ENCODE data around the gene CCDC142.

Gene CCDC142

DNA sequence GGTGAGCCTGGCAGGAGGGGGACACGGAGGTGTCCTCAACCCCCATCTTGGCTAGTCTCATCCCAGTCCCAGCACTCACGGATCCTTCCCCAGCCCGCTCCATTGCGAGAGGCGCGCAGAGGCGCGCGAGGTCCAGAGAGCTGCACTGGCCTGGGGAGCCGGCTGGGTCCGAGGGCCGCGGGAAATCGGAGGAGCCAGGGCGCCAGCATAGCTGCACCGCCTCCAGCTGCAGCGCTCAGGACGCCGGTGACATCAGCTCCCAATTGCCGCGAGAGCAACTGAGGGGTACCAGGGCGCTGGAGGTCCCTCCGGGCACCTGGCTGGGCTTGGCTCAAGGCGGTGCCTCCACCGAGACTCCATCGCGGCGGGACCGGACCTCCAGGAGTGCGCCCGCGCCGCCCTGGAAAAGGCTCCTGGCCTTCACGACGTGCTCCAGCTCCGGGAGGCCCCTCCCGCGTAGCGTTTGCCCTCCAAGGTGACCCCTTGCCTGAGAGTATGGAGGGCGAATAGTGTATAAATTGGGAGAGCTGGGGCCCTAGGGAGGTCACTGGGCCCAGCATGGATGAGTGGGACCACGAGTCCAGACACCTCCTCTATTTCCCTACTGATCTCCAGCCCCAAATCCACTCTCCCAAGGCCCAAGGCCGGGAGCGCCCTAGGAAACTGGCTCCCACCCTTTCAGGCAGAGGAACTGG lies 46.5 kb downstream of the CCDC142 start:
- Histone ChIP-seq H3K4me3 (ENCODE audit: extremely low read depth, insufficient read depth, low read length, poor library complexity, severe bottlenecking) (no peak overlapping the region), H3K9me3 (ENCODE audit: control insufficient read depth, low read length) (no peaks in the 10 kb centered on the region), H3K4me1 (ENCODE audit: control insufficient read depth, insufficient read depth, low read length, poor library complexity, severe bottlenecking) (peaks cover 30% of the 10 kb centered on the region), H3K27ac (ENCODE audit: low read depth, low read length, severe bottlenecking) (no peak overlapping the region), H3K36me3 (ENCODE audit: control insufficient read depth, insufficient read depth, low read length) (peaks cover 52% of the 10 kb centered on the region)
- 94 to 95% methylated on average over 26 to 39 of the region's 43 CpGs for WGBS, 2 experiments (ENCODE audit: insufficient coverage in 2 of 2)

DNA sequence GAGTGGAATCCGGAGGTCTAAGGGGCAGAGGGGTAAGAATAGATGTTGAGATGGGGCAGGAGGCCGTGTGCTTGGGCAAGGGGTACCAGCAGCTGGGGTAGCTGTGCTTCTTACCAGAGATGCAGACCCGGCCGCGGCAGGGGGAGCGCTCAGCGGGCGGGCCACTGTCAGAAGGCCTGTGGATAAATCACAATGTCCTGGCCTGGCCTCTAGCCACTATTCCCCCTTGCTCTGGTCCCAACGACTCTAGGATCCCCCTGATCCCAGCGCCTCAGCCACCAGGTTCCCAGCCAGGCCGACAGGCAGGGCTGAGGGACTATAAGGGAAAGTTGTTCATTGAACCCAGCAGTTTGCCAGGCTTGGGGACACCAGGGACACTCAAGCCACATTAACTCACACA lies 52.3 kb downstream of the CCDC142 start:
- Histone ChIP-seq H3K36me3 (ENCODE audit: control insufficient read depth, insufficient read depth, low read length) (peaks cover 88% of the 10 kb centered on the region), H3K27ac (ENCODE audit: low read depth, low read length, severe bottlenecking) (no peak overlapping the region), H3K4me3 (ENCODE audit: extremely low read depth, insufficient read depth, low read length, poor library complexity, severe bottlenecking) (no peak overlapping the region), H3K9me3 (ENCODE audit: control insufficient read depth, low read length) (no peaks in the 10 kb centered on the region), H3K4me1 (ENCODE audit: control insufficient read depth, insufficient read depth, low read length, poor library complexity, severe bottlenecking) (peaks cover 8% of the 10 kb centered on the region)
- 96 to 99% methylated on average over 6 to 7 of the region's 11 CpGs for WGBS, 2 experiments (ENCODE audit: insufficient coverage in 2 of 2)

DNA sequence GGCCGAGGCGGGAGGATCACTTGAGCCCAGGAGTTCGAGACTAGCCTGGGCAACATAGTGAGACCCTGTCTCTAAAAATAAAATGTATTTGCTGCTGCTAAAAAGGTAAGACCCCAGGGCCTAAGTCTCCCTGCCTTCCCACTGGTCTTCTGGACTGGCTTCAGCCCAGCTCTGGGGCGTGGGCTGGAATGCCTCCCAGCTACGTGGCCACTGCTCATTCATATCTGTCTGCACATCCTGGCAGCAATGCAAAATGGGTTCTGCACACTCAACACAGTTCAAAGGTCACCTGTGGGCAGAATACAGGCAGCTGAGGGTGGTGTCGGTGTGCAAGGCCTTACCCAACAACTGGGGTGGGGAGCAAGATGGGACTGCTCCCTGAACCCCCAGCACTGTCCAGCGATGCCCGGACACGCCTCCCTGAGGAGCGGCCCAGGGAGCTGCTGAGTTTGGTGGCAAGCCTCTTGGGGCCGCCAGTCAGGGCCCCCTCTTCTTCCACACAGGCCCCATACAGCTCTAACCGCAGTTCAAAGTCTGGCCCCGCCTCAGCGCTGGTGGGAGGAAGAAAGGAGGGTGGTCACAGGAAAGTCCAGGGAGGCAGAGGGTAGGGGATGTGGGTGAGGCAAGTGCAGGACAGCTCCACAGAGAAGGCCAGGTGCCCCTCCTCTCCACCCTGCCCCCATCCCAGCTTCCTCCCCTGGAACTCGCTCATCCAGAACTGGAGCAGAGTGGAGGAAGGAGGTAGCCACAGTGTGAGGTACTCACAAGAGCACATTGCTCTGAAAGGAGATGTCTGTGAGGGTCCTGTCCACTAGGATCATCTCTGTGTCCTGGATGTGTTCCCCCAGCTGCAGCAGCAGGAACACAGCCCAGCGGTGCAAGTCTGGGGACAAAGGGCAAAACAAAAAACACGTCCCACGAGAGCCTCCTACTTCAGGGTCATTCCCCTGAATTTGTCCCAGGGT lies 53.0 kb downstream of the CCDC142 start:
- 91 to 96% methylated on average over 11 to 13 of the region's 18 CpGs for WGBS, 2 experiments (ENCODE audit: insufficient coverage in 2 of 2)
- no peak overlapping the region for H3K27ac ChIP-seq (ENCODE audit: low read depth, low read length, severe bottlenecking)
- peaks cover 12% of the 10 kb centered on the region for H3K4me1 ChIP-seq (ENCODE audit: control insufficient read depth, insufficient read depth, low read length, poor library complexity, severe bottlenecking)
- H3K9me3 ChIP-seq (ENCODE audit: control insufficient read depth, low read length): no peaks in the 10 kb centered on the region
- peaks cover 88% of the 10 kb centered on the region for H3K36me3 ChIP-seq (ENCODE audit: control insufficient read depth, insufficient read depth, low read length)
- no peak overlapping the region for H3K4me3 ChIP-seq (ENCODE audit: extremely low read depth, insufficient read depth, low read length, poor library complexity, severe bottlenecking)

DNA sequence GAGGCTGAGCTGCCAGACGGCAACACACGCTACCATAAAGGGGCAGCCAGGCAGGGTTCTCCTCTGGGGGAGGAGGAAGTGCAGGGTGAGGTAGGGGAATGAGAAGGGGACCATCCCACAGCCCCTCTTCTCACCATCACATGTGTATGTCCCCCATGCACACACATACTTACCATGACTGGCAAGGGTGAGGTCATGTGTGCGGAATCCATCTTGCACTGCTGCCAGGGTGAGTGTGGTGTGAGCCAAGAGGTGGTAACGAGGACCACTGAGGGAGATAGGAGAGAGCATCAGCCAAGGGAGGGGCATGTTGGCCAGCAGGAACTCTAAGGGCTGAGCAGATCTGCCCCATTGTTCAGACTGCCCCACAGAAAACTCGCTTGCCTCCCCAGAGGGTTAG lies 54.1 kb downstream of the CCDC142 start:
- H3K9me3 ChIP-seq (ENCODE audit: control insufficient read depth, low read length): no peaks in the 10 kb centered on the region
- peaks cover 16% of the 10 kb centered on the region for H3K4me1 ChIP-seq (ENCODE audit: control insufficient read depth, insufficient read depth, low read length, poor library complexity, severe bottlenecking)
- 94% methylated on average over 3 of the region's 5 CpGs for WGBS, 2 experiments (ENCODE audit: insufficient coverage in 2 of 2)
- no peak overlapping the region for H3K27ac ChIP-seq (ENCODE audit: low read depth, low read length, severe bottlenecking)
- peaks cover 84% of the 10 kb centered on the region for H3K36me3 ChIP-seq (ENCODE audit: control insufficient read depth, insufficient read depth, low read length)
- H3K4me3 ChIP-seq (ENCODE audit: extremely low read depth, insufficient read depth, low read length, poor library complexity, severe bottlenecking): no peak overlapping the region

DNA sequence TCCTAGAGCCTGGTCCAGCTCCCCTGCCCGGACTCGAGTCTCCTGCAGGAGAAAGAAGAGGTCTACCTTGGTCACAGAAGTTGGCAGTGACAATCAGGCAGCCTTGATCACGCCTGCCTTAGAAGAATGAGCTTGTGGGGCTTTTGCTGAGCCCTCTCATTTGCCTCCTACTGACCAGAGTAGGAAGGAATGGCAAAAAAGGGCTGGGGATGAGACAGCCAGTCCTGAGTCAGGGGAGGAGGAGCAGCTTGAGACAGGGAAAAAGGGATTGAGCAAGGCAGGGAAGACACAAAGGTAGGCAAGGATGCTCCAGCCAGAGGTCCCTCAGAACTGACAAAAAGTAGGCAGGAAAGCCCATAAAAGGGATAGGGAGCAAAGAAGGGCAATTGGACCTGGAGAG lies 55.2 kb downstream of the CCDC142 start:
- H3K36me3 ChIP-seq (ENCODE audit: control insufficient read depth, insufficient read depth, low read length): peaks cover 76% of the 10 kb centered on the region
- WGBS, 2 experiments (ENCODE audit: insufficient coverage in 2 of 2): 94 to 100% methylated on average over 3 of the region's 3 CpGs
- H3K4me3 ChIP-seq (ENCODE audit: extremely low read depth, insufficient read depth, low read length, poor library complexity, severe bottlenecking): no peak overlapping the region

DNA sequence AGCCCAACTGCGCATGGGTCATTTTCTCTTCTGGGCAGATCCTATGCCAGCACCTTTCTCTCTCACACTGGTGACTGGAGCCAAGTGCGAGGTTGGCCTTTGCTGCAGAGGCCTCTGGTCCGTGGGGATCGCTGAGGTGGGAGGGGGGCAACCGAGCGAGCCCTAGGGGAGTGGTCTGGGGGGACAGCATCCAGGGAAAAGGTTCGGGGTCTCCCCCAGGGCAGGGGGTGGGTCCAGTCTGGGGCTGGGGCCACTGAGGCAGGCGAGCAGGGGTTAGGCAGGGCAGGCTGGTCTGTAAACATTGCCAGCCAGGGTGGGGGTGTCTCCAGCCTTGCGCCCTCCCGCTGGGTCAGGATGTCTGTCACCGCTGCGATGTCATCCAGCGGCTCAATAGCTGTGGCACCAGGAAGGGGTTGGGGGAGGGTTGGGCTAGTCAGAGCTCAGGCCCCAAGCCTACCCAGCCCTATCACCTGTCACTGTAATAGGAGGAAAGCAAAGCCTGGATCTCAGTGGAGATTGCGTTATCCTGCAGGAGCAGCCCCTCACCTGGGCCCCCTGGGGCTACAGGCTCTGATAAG lies 56.5 kb downstream of the CCDC142 start:
- H3K36me3 ChIP-seq (ENCODE audit: control insufficient read depth, insufficient read depth, low read length): peaks cover 63% of the 10 kb centered on the region
- peaks cover 18% of the 10 kb centered on the region for H3K4me1 ChIP-seq (ENCODE audit: control insufficient read depth, insufficient read depth, low read length, poor library complexity, severe bottlenecking)
- no peak overlapping the region for H3K27ac ChIP-seq (ENCODE audit: low read depth, low read length, severe bottlenecking)
- no peaks in the 10 kb centered on the region for H3K9me3 ChIP-seq (ENCODE audit: control insufficient read depth, low read length)
- WGBS, 2 experiments (ENCODE audit: insufficient coverage in 2 of 2): 80 to 87% methylated on average over 7 to 10 of the region's 14 CpGs
- H3K4me3 ChIP-seq (ENCODE audit: extremely low read depth, insufficient read depth, low read length, poor library complexity, severe bottlenecking): no peak overlapping the region

More for the DNA sequence above, 55.2 kb downstream of the CCDC142 start:
- no peaks in the 10 kb centered on the region for H3K9me3 ChIP-seq (ENCODE audit: control insufficient read depth, low read length)
- H3K4me1 ChIP-seq (ENCODE audit: control insufficient read depth, insufficient read depth, low read length, poor library complexity, severe bottlenecking): peaks cover 16% of the 10 kb centered on the region
- H3K27ac ChIP-seq (ENCODE audit: low read depth, low read length, severe bottlenecking): no peak overlapping the region

DNA sequence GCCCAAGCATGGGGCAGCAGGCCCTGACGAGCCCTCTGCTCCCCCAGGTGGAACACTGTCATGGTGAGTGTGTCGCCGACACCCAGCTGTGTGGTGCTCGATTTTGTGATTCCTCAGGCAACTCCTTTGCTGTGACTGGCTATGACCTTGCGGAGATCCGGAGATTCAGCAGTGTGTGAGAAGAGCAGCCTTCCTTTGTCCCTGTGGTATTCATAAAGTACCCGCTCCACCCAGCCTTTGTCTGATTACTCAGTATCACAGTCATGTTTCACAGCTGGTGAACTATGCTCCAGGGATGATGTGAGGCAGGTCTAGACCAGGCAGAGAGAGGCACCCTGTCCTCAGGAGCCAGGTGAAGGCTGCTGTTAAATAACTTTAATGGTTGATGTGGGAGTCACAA lies 57.3 kb downstream of the CCDC142 start:
- H3K36me3 ChIP-seq (ENCODE audit: control insufficient read depth, insufficient read depth, low read length): peaks cover 56% of the 10 kb centered on the region
- no peaks in the 10 kb centered on the region for H3K9me3 ChIP-seq (ENCODE audit: control insufficient read depth, low read length)
- 96 to 98% methylated on average over 6 to 7 of the region's 7 CpGs for WGBS, 2 experiments (ENCODE audit: insufficient coverage in 2 of 2)
- H3K27ac ChIP-seq (ENCODE audit: low read depth, low read length, severe bottlenecking): peak overlapping the region; percentile 0
- peaks cover 18% of the 10 kb centered on the region for H3K4me1 ChIP-seq (ENCODE audit: control insufficient read depth, insufficient read depth, low read length, poor library complexity, severe bottlenecking)
- H3K4me3 ChIP-seq (ENCODE audit: extremely low read depth, insufficient read depth, low read length, poor library complexity, severe bottlenecking): no peak overlapping the region

DNA sequence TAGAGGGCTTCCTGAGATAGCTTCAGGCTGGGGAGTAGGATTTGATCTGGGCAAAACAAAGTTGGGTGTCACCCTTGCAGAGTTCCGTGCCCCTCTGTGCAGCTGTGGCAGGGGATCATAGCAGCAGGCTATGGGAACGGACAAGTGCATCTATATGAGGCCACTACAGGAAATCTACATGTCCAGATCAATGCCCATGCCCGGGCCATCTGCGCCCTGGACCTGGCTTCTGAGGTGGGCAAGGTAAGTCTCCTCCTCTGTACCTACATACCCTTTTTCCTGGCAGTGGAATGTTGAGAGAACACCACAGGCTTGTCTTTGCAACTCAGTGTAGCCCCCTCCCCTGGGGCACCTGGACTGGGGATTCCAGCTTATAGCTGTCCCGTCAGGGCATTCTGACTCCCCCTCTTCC lies 57.8 kb downstream of the CCDC142 start:
- Histone ChIP-seq H3K27ac (ENCODE audit: low read depth, low read length, severe bottlenecking) (no peak overlapping the region), H3K36me3 (ENCODE audit: control insufficient read depth, insufficient read depth, low read length) (peaks cover 51% of the 10 kb centered on the region), H3K4me3 (ENCODE audit: extremely low read depth, insufficient read depth, low read length, poor library complexity, severe bottlenecking) (no peak overlapping the region), H3K4me1 (ENCODE audit: control insufficient read depth, insufficient read depth, low read length, poor library complexity, severe bottlenecking) (peaks cover 18% of the 10 kb centered on the region), H3K9me3 (ENCODE audit: control insufficient read depth, low read length) (no peaks in the 10 kb centered on the region)
- 95 to 96% methylated on average over 4 of the region's 5 CpGs for whole genome bisulfite sequencing, 2 experiments (ENCODE audit: insufficient coverage in 2 of 2)

DNA sequence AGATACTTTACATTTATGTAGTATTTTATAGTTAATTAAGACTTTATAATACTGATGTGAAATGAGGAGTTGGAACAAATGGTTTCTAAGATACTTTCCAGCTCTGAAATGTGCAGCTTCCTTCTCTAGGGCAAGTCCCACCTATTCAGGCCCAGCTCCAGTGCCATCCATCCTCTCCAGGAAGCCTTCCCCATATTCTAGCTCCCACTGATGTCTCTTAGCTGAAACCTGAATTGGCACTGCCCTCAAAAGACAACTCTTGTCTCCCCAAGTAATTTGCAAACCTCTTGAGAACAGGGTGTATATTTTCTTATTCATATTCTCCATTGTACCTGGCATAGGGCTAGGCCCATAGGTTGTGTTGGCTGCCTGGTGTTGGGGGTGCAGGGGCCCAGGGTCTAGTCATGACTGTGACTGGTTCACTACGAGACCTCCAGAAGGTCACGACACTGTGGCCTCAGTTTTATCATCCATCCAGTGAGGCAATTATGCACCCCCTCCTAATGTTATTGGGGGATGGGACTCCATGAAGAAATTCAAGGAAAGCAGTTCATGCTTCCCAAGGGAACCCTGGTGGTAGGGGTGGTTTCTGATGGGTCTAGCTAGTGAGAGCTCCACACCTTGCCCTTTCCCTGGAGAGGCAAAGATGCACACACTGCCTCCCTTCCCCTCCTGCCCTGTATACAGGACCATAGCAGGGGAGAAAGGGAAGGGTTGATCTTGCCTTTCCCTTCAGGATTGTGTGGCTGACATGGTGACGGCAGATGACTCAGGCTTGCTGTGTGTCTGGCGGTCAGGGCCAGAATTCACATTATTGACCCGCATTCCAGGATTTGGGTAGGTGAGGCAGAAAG lies 58.4 kb downstream of the CCDC142 start:
- peak overlapping the region; percentile 36 for H3K27ac ChIP-seq (ENCODE audit: low read depth, low read length, severe bottlenecking)
- peaks cover 44% of the 10 kb centered on the region for H3K36me3 ChIP-seq (ENCODE audit: control insufficient read depth, insufficient read depth, low read length)
- H3K4me3 ChIP-seq (ENCODE audit: extremely low read depth, insufficient read depth, low read length, poor library complexity, severe bottlenecking): no peak overlapping the region
- H3K9me3 ChIP-seq (ENCODE audit: control insufficient read depth, low read length): no peaks in the 10 kb centered on the region
- H3K4me1 ChIP-seq (ENCODE audit: control insufficient read depth, insufficient read depth, low read length, poor library complexity, severe bottlenecking): peaks cover 18% of the 10 kb centered on the region
- WGBS, 2 experiments (ENCODE audit: insufficient coverage in 2 of 2): 89 to 96% methylated on average over 3 of the region's 5 CpGs

Measured in mesodermal cell (in vitro differentiated cells).